HepG2 (cell line): ENCODE results near the gene DLST.

Experiments used
- ELF4 ChIP-seq: sonication (generic); formaldehyde crosslinking; IDR thresholded peaks from 2 replicates; pipeline ENCODE4 v1.5.0; 2020; ENCODE audit warnings: missing genetic modification reagents, mild to moderate bottlenecking, moderate library complexity, borderline replicate concordance
- FOSL2 ChIP-seq: sonication (generic); formaldehyde crosslinking; IDR thresholded peaks from 2 replicates; pipeline ENCODE4 v1.4.0; 2020; ENCODE audit warnings: missing genetic modification reagents
- HOXA5 ChIP-seq: sonication (generic); formaldehyde crosslinking; IDR thresholded peaks from 2 replicates; pipeline ENCODE4 v1.4.0; 2020; ENCODE audit warnings: missing genetic modification reagents
- NFYB ChIP-seq: sonication (generic); formaldehyde crosslinking; IDR thresholded peaks from 2 replicates; pipeline ENCODE4 v1.4.0; 2020; ENCODE audit warnings: missing genetic modification reagents
- POLR2AphosphoS5 ChIP-seq: IDR thresholded peaks from 2 replicates; pipeline ENCODE4 v1.6.1; 2012; ENCODE audit warnings: low read depth, low read length
- SP1 ChIP-seq, 2 experiments: fragments of 450-650 bp in 1 of 2; sonication (generic) in 1 of 2; formaldehyde crosslinking in 1 of 2; IDR thresholded peaks; 2 replicates each; pipeline versions ENCODE4 v1.4.0 to v1.6.1; 2016 to 2020; ENCODE audit warnings: missing genetic modification reagents in 1 of 2
- ZFP37 ChIP-seq: sonication (generic); formaldehyde crosslinking; IDR thresholded peaks from 2 replicates; pipeline ENCODE4 v1.4.0; 2020; ENCODE audit warnings: missing genetic modification reagents, borderline replicate concordance
- ZNF263 ChIP-seq: sonication (generic); formaldehyde crosslinking; IDR thresholded peaks from 2 replicates; pipeline ENCODE4 v1.4.0; 2020; ENCODE audit warnings: missing genetic modification reagents
- ZNF331 ChIP-seq: sonication (generic); formaldehyde crosslinking; IDR thresholded peaks from 2 replicates; pipeline ENCODE4 v1.4.0; 2020; ENCODE audit warnings: missing genetic modification reagents
- ZNF549 ChIP-seq: sonication (generic); formaldehyde crosslinking; IDR thresholded peaks from 2 replicates; pipeline ENCODE4 v1.5.0; 2020; ENCODE audit warnings: missing genetic modification reagents
- ZNF7 ChIP-seq: IDR thresholded peaks from 2 replicates; pipeline ENCODE4 v1.6.1; 2016; ENCODE audit warnings: missing biosample characterization, missing genetic modification reagents
- TF ChIP-seq, protein P1 (sequence below): sonication (generic); formaldehyde crosslinking; IDR thresholded peaks from 2 replicates; pipeline ENCODE4 v1.5.0; 2020; ENCODE audit warnings: missing genetic modification reagents
- TF ChIP-seq, protein P2 (sequence below): sonication (generic); formaldehyde crosslinking; IDR thresholded peaks from 2 replicates; pipeline ENCODE4 v1.5.0; 2020; ENCODE audit warnings: mild to moderate bottlenecking, missing genetic modification reagents, moderate library complexity

DNA sequence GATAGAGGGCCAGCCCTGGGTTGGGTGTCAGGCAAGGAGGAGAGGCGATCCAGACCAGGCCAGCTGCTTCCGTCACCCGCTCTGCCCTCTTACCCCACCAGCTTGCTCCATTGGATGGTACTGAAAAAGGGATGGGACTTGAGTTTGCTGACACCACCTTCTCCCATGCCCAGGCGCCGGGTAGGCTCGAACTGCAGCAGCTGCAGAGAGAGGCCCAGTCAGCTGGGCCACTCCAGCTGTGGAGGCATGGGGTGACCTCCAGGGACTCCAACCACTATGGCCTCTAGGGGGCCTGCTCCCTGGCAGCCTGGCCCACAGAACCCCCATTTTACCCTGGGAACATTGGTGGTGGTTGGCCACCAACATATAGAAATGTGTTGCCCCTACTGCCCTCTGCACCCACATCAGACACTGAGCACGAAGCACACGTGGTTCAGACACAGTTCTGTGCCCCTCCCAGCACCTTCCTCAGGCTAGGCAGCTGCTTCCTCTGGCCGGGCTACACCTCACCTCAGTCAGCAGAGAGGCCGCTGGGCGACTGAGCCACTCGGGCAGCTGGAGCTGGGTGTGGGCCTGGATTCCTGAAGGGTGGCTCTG, 25.3 kb downstream of the DLST start:
- TF ChIP-seq ZNF7 (CRISPR knock-in tag) (no peak), ZFP37 (CRISPR knock-in tag) (no peak), POLR2AphosphoS5 (no peak), NFYB (CRISPR knock-in tag) (no peak), SP1 (IDR thresholded peaks at IDR 0.05) (no peak), SP1 (CRISPR knock-in tag; IDR thresholded peaks at IDR 0.05) (no peak), ZNF263 (CRISPR knock-in tag) (no peak), ELF4 (CRISPR knock-in tag) (no peak), ZNF549 (no peak), FOSL2 (CRISPR knock-in tag) (no peak), HOXA5 (CRISPR knock-in tag) (no peak), ZNF331 (CRISPR knock-in tag) (no peak)
- TF ChIP-seq, protein P1, sequence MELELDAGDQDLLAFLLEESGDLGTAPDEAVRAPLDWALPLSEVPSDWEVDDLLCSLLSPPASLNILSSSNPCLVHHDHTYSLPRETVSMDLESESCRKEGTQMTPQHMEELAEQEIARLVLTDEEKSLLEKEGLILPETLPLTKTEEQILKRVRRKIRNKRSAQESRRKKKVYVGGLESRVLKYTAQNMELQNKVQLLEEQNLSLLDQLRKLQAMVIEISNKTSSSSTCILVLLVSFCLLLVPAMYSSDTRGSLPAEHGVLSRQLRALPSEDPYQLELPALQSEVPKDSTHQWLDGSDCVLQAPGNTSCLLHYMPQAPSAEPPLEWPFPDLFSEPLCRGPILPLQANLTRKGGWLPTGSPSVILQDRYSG (CRISPR knock-in tag), result no peak
- TF ChIP-seq, protein P2, sequence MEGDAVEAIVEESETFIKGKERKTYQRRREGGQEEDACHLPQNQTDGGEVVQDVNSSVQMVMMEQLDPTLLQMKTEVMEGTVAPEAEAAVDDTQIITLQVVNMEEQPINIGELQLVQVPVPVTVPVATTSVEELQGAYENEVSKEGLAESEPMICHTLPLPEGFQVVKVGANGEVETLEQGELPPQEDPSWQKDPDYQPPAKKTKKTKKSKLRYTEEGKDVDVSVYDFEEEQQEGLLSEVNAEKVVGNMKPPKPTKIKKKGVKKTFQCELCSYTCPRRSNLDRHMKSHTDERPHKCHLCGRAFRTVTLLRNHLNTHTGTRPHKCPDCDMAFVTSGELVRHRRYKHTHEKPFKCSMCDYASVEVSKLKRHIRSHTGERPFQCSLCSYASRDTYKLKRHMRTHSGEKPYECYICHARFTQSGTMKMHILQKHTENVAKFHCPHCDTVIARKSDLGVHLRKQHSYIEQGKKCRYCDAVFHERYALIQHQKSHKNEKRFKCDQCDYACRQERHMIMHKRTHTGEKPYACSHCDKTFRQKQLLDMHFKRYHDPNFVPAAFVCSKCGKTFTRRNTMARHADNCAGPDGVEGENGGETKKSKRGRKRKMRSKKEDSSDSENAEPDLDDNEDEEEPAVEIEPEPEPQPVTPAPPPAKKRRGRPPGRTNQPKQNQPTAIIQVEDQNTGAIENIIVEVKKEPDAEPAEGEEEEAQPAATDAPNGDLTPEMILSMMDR (CRISPR knock-in tag), result peak; percentile 35
